ENCODE results near the gene SYNJ2BP. TPM values are rescaled to one million over a fixed set of nuclear protein-coding genes. Genes with fewer than 3 reads are reported as not detected.
A peak's percentile ranks its signal among the peaks of the same experiment; 100 is the strongest.

Gene SYNJ2BP
- total and polyA plus RNA-seq, 5 donors from 2014 or later, result 11.6 to 15.6 (median 14.7) TPM

DNA sequence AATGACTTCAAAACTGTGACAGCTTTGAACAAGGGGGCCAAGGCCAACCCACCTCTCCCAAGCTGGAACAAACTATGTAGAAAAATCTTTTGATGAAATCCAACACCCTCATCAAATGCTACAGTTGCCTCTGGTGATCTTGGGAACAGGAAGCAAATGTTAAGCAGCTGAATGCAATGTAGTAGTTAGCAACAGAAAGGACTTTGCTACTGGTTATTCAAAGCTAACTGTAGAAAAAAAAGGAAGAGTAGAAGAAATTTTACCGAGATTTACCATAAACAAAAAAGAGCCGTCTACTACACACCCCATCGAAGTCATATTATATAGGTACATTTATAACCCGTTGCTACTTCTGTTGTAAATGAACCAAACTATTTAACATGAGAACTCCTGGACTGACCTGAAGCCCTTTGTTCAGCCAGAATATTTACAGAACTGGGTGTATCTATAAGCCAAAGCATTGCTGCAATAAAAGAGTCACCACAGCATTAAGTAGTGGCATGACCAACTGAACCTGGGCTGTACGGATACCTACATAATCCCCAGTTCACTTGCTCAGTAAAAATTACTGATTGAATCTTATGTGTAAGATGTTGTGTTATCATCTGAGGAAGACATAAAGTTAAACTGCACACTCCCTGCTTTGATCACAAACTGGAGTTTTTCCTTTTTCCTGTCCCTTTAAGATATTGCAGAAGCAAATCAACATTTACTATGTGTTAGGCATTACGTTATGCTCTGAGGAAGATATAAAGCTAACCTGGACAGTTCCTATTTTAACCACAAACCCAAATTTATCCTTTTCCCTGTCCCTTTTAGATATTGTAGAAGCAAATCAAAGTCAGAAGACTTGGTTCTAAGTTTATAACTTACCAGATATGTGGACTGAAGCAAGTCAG lies 25.1 kb downstream of the SYNJ2BP start:
- H3K27ac Mint-ChIP-seq, result no peak overlapping the region

DNA sequence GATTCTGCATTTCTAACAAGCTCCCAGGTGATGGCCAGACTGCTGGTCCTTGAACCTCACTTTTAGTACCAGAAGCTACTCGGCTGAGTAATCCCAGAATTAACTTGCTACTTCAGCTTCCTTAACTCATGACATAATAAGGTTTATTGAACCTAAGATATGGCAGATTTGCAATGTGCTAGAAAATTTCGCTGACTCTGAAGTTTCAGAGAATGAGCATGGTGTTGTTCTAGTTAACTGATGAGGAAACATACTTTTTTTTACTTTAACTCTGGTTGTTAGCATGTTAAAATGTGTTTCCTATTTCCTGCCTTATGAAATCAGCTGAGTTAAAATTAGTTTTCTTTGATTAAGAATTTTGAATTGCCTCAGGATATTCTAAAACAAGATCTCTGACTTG lies 34.4 kb downstream of the SYNJ2BP start:
- Mint-ChIP-seq H3K36me3 (peaks cover 35% of the 10 kb centered on the region), H3K27ac (no peak overlapping the region), H3K4me3 (peak overlapping the region in 1 of 4 donors; percentile 47), H3K4me1 (peaks cover 0 to 4% (median 0%) of the 10 kb centered on the region in 4 donors), H3K9me3 (no peaks in the 10 kb centered on the region), H3K27me3 (no peaks in the 10 kb centered on the region)
- no peak for DNase-seq
- Histone ChIP-seq H3K36me3 (ENCODE audit: control insufficient read depth, insufficient read depth, low read length) (peaks cover 32% of the 10 kb centered on the region), H3K27ac (ENCODE audit: insufficient read depth, low read length, poor library complexity, severe bottlenecking) (no peak overlapping the region), H3K4me1 (ENCODE audit: control insufficient read depth, insufficient read depth, low read length, poor library complexity, severe bottlenecking) (no peaks in the 10 kb centered on the region), H3K4me3 (ENCODE audit: low read depth, low read length) (no peak overlapping the region), H3K9me3 (ENCODE audit: control insufficient read depth in 2 of 2, low read length in 2 of 2) (no peaks in the 10 kb centered on the region), H3K27me3 (ENCODE audit: control insufficient read depth, insufficient read depth, low read length) (no peaks in the 10 kb centered on the region)
- no peak for ATAC-seq (ENCODE audit: low read depth in 2 of 2)

More for the DNA sequence above, 25.1 kb downstream of the SYNJ2BP start:
- Histone ChIP-seq H3K4me3 (ENCODE audit: low read depth, low read length) (no peak overlapping the region), H3K27ac (ENCODE audit: insufficient read depth, low read length, poor library complexity, severe bottlenecking) (no peak overlapping the region), H3K27me3 (ENCODE audit: control insufficient read depth, insufficient read depth, low read length) (no peaks in the 10 kb centered on the region), H3K4me1 (ENCODE audit: control insufficient read depth, insufficient read depth, low read length, poor library complexity, severe bottlenecking) (no peaks in the 10 kb centered on the region), H3K36me3 (ENCODE audit: control insufficient read depth, insufficient read depth, low read length) (peaks cover 11% of the 10 kb centered on the region), H3K9me3 (ENCODE audit: control insufficient read depth in 2 of 2, low read length in 2 of 2) (no peaks in the 10 kb centered on the region)
- Mint-ChIP-seq H3K9me3 (peaks cover 0 to 3% (median 0%) of the 10 kb centered on the region in 7 donors), H3K4me3 (no peak overlapping the region), H3K27me3 (no peaks in the 10 kb centered on the region), H3K4me1 (peaks cover 16 to 30% (median 19%) of the 10 kb centered on the region in 4 donors), H3K36me3 (peaks cover 50% of the 10 kb centered on the region)
- no peak for DNase-seq
- ATAC-seq (ENCODE audit: low read depth in 2 of 2), result no peak

DNA sequence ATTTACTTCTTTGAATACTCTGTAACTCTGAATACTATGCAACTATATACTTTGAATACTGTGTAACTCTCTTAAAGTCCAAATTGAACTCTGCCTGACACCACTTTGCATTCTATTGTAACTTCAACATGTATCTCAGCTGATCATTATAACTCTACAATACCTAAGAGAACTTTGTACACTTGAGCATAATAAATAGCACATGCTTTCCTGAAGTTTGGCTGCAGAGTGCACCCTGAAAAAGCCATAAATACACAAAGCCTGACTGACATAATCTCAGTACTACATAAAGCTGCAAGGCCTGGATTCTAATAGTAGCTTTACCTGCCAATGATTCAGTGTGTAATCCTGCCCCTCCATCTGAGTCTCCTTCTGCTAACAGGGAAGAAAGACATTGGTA lies 36.1 kb downstream of the SYNJ2BP start:
- no peak overlapping the region for H3K27ac Mint-ChIP-seq
- Histone ChIP-seq H3K27me3 (ENCODE audit: control insufficient read depth, insufficient read depth, low read length) (no peaks in the 10 kb centered on the region), H3K27ac (ENCODE audit: insufficient read depth, low read length, poor library complexity, severe bottlenecking) (no peak overlapping the region), H3K4me3 (ENCODE audit: low read depth, low read length) (no peak overlapping the region), H3K36me3 (ENCODE audit: control insufficient read depth, insufficient read depth, low read length) (peaks cover 23% of the 10 kb centered on the region), H3K4me1 (ENCODE audit: control insufficient read depth, insufficient read depth, low read length, poor library complexity, severe bottlenecking) (no peaks in the 10 kb centered on the region), H3K9me3 (ENCODE audit: control insufficient read depth in 2 of 2, low read length in 2 of 2) (no peaks in the 10 kb centered on the region)
- no peaks in the 10 kb centered on the region for H3K9me3 Mint-ChIP-seq
- ATAC-seq (ENCODE audit: low read depth in 2 of 2) (no peak), DNase-seq (no peak)
- H3K36me3 Mint-ChIP-seq, result peaks cover 29% of the 10 kb centered on the region
- peaks cover 0 to 4% (median 0%) of the 10 kb centered on the region in 4 donors for H3K4me1 Mint-ChIP-seq
- H3K27me3 Mint-ChIP-seq, result no peaks in the 10 kb centered on the region
- H3K4me3 Mint-ChIP-seq, result no peak overlapping the region

DNA sequence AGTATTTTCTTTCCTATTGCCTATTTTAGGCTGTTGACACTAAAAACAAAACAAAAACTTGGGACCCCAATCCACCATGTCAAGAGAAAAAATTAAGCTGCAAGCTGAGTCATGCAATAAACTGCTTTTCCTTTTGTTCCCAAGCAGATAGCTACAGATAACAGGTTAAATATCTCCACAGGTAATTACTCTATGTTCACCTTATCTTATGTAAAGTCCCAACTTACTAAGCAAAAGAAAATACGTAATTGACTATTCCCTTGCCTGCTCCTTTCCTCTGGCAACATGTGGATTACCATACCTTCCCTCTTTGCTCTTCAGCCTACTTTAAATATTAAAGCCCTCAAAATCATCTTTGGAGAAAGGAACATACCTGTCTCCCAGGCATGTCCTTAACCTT lies 38.2 kb downstream of the SYNJ2BP start:
- Histone ChIP-seq H3K4me1 (ENCODE audit: control insufficient read depth, insufficient read depth, low read length, poor library complexity, severe bottlenecking) (no peaks in the 10 kb centered on the region), H3K27ac (ENCODE audit: insufficient read depth, low read length, poor library complexity, severe bottlenecking) (no peak overlapping the region), H3K36me3 (ENCODE audit: control insufficient read depth, insufficient read depth, low read length) (peaks cover 39% of the 10 kb centered on the region), H3K9me3 (ENCODE audit: control insufficient read depth in 2 of 2, low read length in 2 of 2) (no peaks in the 10 kb centered on the region), H3K27me3 (ENCODE audit: control insufficient read depth, insufficient read depth, low read length) (no peaks in the 10 kb centered on the region), H3K4me3 (ENCODE audit: low read depth, low read length) (no peak overlapping the region)
- ATAC-seq (ENCODE audit: low read depth in 2 of 2), result no peak
- H3K9me3 Mint-ChIP-seq, result no peaks in the 10 kb centered on the region
- DNase-seq, result no peak
- no peak overlapping the region for H3K4me3 Mint-ChIP-seq
- no peaks in the 10 kb centered on the region for H3K27me3 Mint-ChIP-seq
- peaks cover 0 to 2% (median 0%) of the 10 kb centered on the region in 4 donors for H3K4me1 Mint-ChIP-seq
- no peak overlapping the region for H3K27ac Mint-ChIP-seq
- H3K36me3 Mint-ChIP-seq, result peaks cover 19% of the 10 kb centered on the region

Other genes starting within 250 kb of the SYNJ2BP start
- 0.37 TPM for gene SLC8A3, start 228.1 kb downstream of the SYNJ2BP start, total RNA-seq
- not detected for gene SLC8A3, start 228.1 kb downstream of the SYNJ2BP start, polyA plus RNA-seq
- gene COX16, start 57.4 kb downstream of the SYNJ2BP start, total RNA-seq, result 22.1 TPM
- 10 to 100 TPM; 55.1 to 79.1 (median 66.9) TPM for gene COX16, start 57.4 kb downstream of the SYNJ2BP start, polyA plus RNA-seq
- not detected for gene ADAM21, start 35.1 kb upstream of the SYNJ2BP start, total RNA-seq
- under 1 TPM in 1 of 4 donors, not detected in 3; 0.06 TPM for gene ADAM21, start 35.1 kb upstream of the SYNJ2BP start, polyA plus RNA-seq
- gene ADAM20, start 117.9 kb upstream of the SYNJ2BP start, total RNA-seq, result 0.72 TPM
- gene ADAM20, start 117.9 kb upstream of the SYNJ2BP start, polyA plus RNA-seq, result not detected
- 82.8 TPM for gene MED6, start 183.6 kb upstream of the SYNJ2BP start, total RNA-seq
- 10 to 100 TPM; 38.7 to 63.7 (median 42.5) TPM for gene MED6, start 183.6 kb upstream of the SYNJ2BP start, polyA plus RNA-seq
- 7.8 TPM for gene TTC9, start 224.8 kb upstream of the SYNJ2BP start, total RNA-seq
- 1 to 10 TPM; 4.7 to 7.5 (median 5.6) TPM for gene TTC9, start 224.8 kb upstream of the SYNJ2BP start, polyA plus RNA-seq